Pericardium fibroblast (primary cell): ENCODE measurements around the gene ACP5. TPM values are rescaled to one million over a fixed set of nuclear protein-coding genes. Genes with fewer than 3 reads are reported as not detected.

ENCODE experiments used
- total RNA-seq: library from RNA; depleted of rRNA; stranded (reverse); fragments of >200 nt; gene quantifications from 2 replicates; pipeline ENCODE4 v1.2.3, GENCODE V29; 2015

The ACP5 gene
- not detected in 2 replicates for total RNA-seq

DNA sequence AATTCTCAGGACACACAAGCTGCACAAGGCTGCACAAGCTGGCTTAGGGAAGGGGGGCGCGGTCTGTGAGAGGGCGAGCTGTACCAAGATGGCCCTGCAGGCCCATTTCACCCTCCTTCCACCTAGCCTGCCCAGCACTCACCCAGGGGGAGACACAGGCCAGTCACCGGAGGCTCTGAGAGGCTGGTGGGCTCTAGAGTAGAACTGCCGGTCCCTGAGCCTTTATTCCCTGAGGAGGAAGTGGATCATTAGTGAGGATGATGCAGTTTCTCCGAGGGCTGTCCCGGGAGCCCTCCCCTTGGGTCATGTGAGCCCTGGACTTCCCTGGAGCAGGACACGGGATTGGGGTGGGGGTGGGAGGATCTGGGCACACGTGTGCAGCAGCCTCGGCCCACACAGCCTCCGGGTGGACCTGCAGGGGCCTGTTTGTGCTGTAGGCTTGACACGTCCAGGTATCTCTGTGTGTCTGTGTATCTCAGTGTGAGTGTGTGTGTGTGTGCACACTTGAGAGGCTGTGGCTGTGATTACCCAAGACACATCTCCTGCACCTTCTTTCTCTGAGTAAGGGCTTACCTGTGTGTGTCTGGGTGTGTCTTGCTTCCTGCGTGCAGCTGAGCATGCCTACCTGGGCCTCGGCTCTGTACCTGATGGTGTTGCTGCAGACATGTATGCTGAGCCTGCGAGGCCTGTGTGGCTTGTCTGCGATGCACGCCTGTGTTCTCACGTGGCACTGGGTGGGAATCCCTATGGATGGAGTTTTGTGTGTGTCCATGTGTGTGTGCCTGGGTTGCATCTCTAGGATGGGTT, at the start of gene ACP5:
TSS of gene ACP5 (minus strand) at position 195 of the 807 bp plus-strand sequence. CDS start 328 bp downstream, outside the sequence.

DNA sequence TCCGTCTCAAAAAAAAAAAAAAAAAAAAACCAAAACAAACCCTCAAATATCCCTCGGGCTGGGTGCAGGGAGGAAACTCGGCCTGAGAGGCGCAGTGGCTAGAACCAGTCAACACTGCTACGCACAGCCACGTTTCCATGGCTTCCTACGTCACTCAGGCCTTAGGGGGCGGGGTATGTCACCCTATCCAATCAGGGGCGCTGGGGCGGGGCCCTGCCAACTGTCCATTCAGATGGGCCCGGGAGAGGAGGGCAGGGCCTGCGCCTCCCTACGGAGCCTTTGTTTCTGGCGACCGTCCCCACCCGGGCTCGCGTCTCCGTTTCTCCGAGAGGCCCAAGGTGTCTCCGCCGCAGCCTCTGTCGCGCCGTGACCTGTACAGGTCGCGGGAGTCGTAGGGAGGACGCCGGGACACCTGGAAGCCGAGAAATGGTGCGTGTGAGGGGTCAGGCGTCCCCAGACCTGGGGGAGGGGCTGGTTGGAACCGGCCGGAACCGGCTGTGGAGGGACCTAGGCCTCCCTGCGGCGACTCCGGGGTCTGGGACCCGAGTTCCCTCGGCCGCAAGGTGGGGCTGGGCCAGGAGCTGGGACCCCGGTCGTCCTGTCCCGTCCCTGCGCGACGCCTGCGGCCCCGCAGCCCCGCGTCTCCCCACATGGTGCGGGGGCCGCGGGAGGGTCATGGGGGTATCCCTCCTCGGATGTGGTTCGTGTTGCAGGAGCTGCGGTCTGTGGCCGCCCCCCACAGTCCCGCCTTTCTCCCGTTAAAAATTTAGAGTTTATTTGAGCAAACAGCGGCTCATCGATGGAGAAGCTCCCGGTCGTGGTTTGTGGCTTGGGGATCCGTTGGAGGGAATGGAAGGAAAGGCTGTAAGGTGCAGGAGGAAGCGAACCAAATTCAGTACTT, 20.0 kb upstream of the ACP5 start, which contains the start of gene ZNF627:
TSS of gene ZNF627 (plus strand) at position 282 of the 901 bp plus-strand sequence. CDS start at position 427, 145 bp downstream.

DNA sequence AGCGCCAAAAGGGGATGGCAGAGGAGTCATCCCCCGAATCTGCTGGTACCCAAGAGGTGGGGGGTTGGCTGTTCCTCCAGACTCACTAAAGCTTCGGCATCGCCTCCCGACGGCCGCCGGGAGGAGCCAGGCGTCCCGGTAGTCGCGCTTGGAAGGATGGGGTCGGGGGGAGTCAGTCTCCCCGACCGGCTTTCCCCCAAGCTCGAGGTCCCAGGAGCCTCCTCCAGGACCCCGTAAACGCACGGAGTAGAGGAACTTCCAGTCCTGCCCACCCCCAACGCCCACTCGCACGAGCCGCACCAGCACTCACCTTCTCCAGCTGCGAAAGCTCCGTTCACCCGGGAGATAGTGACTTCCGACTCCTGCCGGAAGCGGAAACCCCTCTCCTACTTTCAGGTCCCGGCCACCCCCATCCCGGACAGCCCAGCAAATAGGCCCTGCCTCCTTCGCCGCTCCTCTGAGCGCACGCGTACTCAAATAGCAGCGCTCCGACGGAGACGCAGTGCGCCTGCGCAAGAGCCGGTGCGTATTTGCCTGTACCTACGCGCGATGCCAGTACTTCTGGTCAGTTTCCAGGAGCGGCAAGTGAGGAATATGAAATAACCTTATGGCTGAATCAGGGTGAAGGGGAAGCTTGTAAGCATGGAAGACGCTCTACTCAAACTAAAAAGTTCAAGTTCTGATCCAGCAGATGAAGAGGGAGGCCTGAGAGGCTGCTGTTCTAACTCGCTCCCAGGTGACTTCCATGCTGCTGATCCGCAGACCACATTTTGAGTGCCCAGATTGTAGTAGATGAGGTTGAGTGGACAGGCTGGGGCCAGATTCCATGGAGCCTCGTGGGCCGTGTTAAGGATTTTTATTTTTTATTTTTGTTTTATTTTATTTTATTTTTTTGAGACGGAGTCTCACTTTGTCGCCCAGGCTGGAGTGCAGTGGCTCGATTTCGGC, 18.3 kb downstream of the ACP5 start, which contains the start of gene ELOF1:
TSS of gene ELOF1 (minus strand) at position 350 of the 948 bp plus-strand sequence. CDS start 4,883 bp downstream, outside the sequence.

DNA sequence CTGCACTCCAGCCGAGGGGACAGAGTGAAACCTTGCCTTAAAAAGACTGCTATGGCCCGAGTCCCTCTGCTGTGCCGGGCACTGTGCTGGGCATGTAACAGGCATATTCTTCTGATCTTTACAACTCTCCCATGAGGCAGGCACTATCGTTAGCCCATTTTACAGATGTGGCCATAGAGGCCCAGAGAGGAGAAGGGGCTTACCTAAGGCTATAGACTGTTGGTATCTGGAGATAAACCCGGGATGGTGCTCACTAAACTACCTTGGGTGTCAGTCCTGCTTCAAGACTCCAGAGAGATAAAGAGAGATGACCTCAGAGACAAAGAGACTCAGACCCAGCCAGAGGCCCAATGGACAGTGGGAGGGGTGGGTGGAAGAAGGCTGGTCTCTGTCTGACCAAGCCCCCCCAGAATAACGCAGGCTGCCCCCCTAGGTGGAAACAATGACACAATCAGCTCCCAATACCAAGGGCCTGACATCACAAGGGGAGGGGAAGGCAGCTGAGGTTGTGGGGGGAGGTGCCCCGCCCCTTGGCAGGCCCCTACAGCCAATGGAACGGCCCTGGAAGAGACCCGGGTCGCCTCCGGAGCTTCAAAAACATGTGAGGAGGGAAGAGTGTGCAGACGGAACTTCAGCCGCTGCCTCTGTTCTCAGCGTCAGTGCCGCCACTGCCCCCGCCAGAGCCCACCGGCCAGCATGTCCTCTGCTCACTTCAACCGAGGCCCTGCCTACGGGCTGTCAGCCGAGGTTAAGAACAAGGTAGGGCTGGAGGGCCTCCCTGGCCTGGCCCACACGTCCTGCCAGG, 39.0 kb downstream of the ACP5 start, which contains the start of gene CNN1:
TSS of gene CNN1 (plus strand) at position 620 of the 805 bp plus-strand sequence. CDS start at position 697, 77 bp downstream.

DNA sequence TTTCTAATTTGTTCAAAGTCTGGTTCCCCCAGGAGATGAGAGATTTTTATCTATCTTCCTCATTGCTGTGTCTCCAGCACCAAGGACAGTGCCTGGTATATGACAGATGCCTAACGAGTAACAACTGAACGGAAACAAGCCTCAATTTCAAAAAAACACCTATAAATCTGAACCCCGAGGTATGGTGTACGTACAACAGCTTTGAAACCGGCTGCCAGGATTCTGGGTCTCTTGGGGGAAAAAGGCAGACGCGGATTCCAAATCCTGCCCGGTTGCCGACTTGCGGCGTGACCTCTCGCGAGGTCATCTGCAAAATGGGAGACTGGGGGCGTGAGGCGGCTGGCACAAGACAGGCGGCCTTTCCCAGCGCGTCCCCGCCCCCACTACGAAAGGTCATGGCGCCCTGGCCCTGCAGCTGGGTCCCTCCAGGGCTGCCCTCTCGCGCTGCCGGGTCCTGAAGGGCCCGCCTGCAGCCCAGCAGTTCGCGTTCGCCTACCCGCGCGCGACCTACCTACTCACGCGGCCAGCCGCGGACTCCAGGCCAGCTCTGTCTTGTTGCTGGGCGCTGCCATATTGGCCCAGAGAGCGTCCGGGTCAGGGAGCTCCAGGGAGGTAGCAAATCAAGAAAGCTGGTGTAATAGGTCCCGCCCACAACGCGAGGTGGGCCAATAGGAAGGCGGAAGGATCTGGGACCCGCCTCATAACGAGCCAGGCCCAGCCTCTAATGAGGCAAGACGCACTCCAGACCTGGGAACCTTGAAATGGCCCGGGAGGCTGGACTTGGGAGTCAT, 48.7 kb downstream of the ACP5 start, which contains the start of gene ECSIT:
TSS of gene ECSIT (minus strand) at position 584 of the 791 bp plus-strand sequence. CDS start 9,964 bp downstream, outside the sequence.

Other genes with a start within 250 kb of the ACP5 start
- gene RAB3D, start 238.0 kb downstream of the ACP5 start, total RNA-seq = 9.9 and 14.2 TPM in 2 replicates
- gene TMEM205, start 231.4 kb downstream of the ACP5 start, total RNA-seq = 80.3 and 137 TPM in 2 replicates
- gene CCDC159, start 231.1 kb downstream of the ACP5 start, total RNA-seq = 10.4 and 23.8 TPM in 2 replicates
- 33.5 and 50.5 TPM in 2 replicates for gene PLPPR2, start 222.2 kb downstream of the ACP5 start, total RNA-seq
- gene SWSAP1, start 203.0 kb downstream of the ACP5 start, total RNA-seq = 1.2 and 3.9 TPM in 2 replicates
- 5.9 and 8.8 TPM in 2 replicates for gene EPOR, start 193.3 kb downstream of the ACP5 start, total RNA-seq
- gene RGL3, start 158.3 kb downstream of the ACP5 start, total RNA-seq = 0.12 TPM in 1 of 2 replicates, not detected in the other
- gene ODAD3, start 142.5 kb downstream of the ACP5 start, total RNA-seq = 0.09 and 0.23 TPM in 2 replicates
- 238 and 256 TPM in 2 replicates for gene PRKCSH, start 142.0 kb downstream of the ACP5 start, total RNA-seq
- not detected in 2 replicates for gene ELAVL3, start 96.6 kb downstream of the ACP5 start, total RNA-seq
- gene ZNF653, start 71.8 kb downstream of the ACP5 start, total RNA-seq = 3.6 and 3.9 TPM in 2 replicates
- gene ECSIT, start 48.5 kb downstream of the ACP5 start, total RNA-seq = 39.7 and 61.2 TPM in 2 replicates
- 12.2 and 33.3 TPM in 2 replicates for gene CNN1, start 38.8 kb downstream of the ACP5 start, total RNA-seq
- gene ELOF1, start 18.4 kb downstream of the ACP5 start, total RNA-seq = 42.6 and 44.1 TPM in 2 replicates
- gene ZNF627, start 19.8 kb upstream of the ACP5 start, total RNA-seq = 9.4 and 9.5 TPM in 2 replicates
- gene ZNF823, start 161.3 kb upstream of the ACP5 start, total RNA-seq = 0.85 and 2.7 TPM in 2 replicates
- gene ZNF441, start 189.4 kb upstream of the ACP5 start, total RNA-seq = 2.0 and 3.7 TPM in 2 replicates
- gene ZNF491, start 220.9 kb upstream of the ACP5 start, total RNA-seq = 0.58 TPM in 1 of 2 replicates, not detected in the other
- 2.7 and 4.8 TPM in 2 replicates for gene ZNF440, start 236.6 kb upstream of the ACP5 start, total RNA-seq